ENCODE data around the gene WSCD2.

- no peak for TF ChIP-seq ZNF384 (IDR thresholded peaks at IDR 0.05)
- no peak for TF ChIP-seq LEF1 (IDR thresholded peaks at IDR 0.05; ENCODE audit: borderline replicate concordance)
- no peak for TF ChIP-seq PKNOX1 (IDR thresholded peaks at IDR 0.05)
- no peak for TF ChIP-seq SUZ12 (IDR thresholded peaks at IDR 0.05)
- no peak for TF ChIP-seq FOXM1 (IDR thresholded peaks at IDR 0.05; ENCODE audit: borderline replicate concordance)
- TF ChIP-seq SP1 (IDR thresholded peaks at IDR 0.05), result no peak
- TF ChIP-seq NFRKB (IDR thresholded peaks at IDR 0.05), result no peak
Measured at GRCh38 chr12:108269224-108269623, 140.1 kb downstream of the WSCD2 start.

All from HEK293T (cell line).